Thyroid gland (tissue), 4 donors: ENCODE results near the gene FBLN7.

ENCODE experiments used
- POLR2A ChIP-seq, 2 donors: fragments of 450-650 bp; IDR thresholded peaks; one replicate each; pipeline ENCODE4 v1.6.1; 2017; ENCODE audit warnings: antibody characterized with exemption in 2 of 2, mild to moderate bottlenecking in 2 of 2, moderate library complexity in 1 of 2
- TF ChIP-seq, protein P1 (sequence below), 6 experiments: fragments of 200-600 bp in 3 of 6; fragments of 450-650 bp in 3 of 6; sonication (generic) in 3 of 6; IDR thresholded peaks; one replicate each; pipeline ENCODE4 v1.5.1; 2016 to 2019; ENCODE audit warnings: antibody characterized with exemption in 6 of 6, mild to moderate bottlenecking in 2 of 6, inconsistent platforms in 1 of 6, moderate library complexity in 1 of 6

DNA sequence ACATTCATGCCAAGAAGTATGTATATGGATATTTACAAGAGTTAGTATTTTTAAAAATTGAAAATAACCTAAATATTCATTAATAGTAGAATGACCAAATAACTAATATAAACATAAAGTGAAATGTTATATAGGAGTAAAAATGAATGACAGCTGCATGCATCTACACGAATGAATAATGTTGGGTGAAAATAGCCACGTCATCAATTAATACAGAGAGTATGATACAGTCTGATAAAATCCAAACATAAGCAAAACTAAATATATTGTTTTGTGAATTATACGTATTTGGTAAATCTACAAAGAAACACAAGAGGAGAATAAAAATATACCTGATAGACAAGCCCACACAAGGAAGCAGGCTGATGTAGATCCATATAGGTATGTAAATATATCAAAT is 92.2 kb downstream of the FBLN7 start:
- TF ChIP-seq, protein P1, sequence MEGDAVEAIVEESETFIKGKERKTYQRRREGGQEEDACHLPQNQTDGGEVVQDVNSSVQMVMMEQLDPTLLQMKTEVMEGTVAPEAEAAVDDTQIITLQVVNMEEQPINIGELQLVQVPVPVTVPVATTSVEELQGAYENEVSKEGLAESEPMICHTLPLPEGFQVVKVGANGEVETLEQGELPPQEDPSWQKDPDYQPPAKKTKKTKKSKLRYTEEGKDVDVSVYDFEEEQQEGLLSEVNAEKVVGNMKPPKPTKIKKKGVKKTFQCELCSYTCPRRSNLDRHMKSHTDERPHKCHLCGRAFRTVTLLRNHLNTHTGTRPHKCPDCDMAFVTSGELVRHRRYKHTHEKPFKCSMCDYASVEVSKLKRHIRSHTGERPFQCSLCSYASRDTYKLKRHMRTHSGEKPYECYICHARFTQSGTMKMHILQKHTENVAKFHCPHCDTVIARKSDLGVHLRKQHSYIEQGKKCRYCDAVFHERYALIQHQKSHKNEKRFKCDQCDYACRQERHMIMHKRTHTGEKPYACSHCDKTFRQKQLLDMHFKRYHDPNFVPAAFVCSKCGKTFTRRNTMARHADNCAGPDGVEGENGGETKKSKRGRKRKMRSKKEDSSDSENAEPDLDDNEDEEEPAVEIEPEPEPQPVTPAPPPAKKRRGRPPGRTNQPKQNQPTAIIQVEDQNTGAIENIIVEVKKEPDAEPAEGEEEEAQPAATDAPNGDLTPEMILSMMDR (IDR thresholded peaks at IDR 0.05): no peak
- TF ChIP-seq POLR2A (IDR thresholded peaks at IDR 0.05): no peak
